K562 (cell line): ENCODE results near the gene NCOA4. TPM values are rescaled to one million over a fixed set of nuclear protein-coding genes. Genes with fewer than 3 reads are reported as not detected.

Experiments
- ATAC-seq: fragments of 200-7000 bp; cut with Tn5 transposase; 3 replicates; pipeline ENCODE4 v1.9.1; 2020; ENCODE audit warnings: moderate library complexity
- BruUV-seq: library from RNA; stranded (reverse); fragments of 400-500 nt; replicated peaks from 2 replicates; lab custom pipeline; 2021; lab: Mats Ljungman, UMichigan
- CTCF ChIA-PET: fragments of 300-600 bp; formaldehyde crosslinking; extraction: SDS; loops from one replicate; lab custom pipeline; 2021; ENCODE audit warnings: low intra/inter-chr PET ratio; lab: Yijun Ruan, JAX
- POLR2A ChIA-PET: fragments of 300-600, 350-650 bp; sonication (Branson Sonifier 250); formaldehyde crosslinking; extraction: SDS; loops from one replicate; lab custom pipeline; 2021; ENCODE audit warnings: antibody characterized with exemption, inconsistent platforms; lab: Yijun Ruan, JAX
- DNase-seq, 4 experiments: peaks; one replicate each; pipeline versions ENCODE4 v3.0.0 to v3.0.0-alpha.2; 2011 to 2018; ENCODE audit warnings: low spot score in 3 of 4, mixed read lengths in 3 of 4; ENCODE audit errors: extremely low read depth in 1 of 4
- FAIRE-seq: peaks from 2 replicates; lab custom pipeline; 2011; peaks lifted over from hg19 to GRCh38; lab: Jason Lieb, UNC
- H2AFZ ChIP-seq: 2 replicates; pipeline ENCODE4 v1.6.0; 2011; ENCODE audit warnings: low read depth, low read length, control low read depth, inconsistent platforms
- H3K27ac ChIP-seq: fragments of 200-600 bp; 3 replicates; pipeline ENCODE4 v1.8.0; 2011; ENCODE audit warnings: low read depth, mild to moderate bottlenecking, control low read depth, inconsistent platforms, low read length, moderate library complexity, mixed read lengths; ENCODE audit errors: extremely low read depth
- H3K27me3 ChIP-seq, 2 experiments: fragments of 300-600 bp in 1 of 2; 2 replicates in 1 of 2; 3 replicates in 1 of 2; pipeline versions ENCODE4 v1.6.0 to v1.8.0; 2011; ENCODE audit warnings: inconsistent platforms in 2 of 2, low read length in 2 of 2, mild to moderate bottlenecking in 1 of 2, mixed read lengths in 1 of 2, moderate library complexity in 1 of 2; ENCODE audit not compliant: control insufficient read depth in 2 of 2, insufficient read depth in 2 of 2
- H3K36me3 ChIP-seq: fragments of 300-600 bp; 3 replicates; pipeline ENCODE4 v1.8.0; 2011; ENCODE audit warnings: mild to moderate bottlenecking, low read length, inconsistent platforms; ENCODE audit not compliant: control insufficient read depth, insufficient read depth
- H3K4me1 ChIP-seq, 2 experiments: fragments of 200-600 bp in 1 of 2; replicated peaks in 1 of 2; 2 replicates in 1 of 2; 3 replicates in 1 of 2; pipeline versions ENCODE4 v1.5.1 to v1.8.0; 2011; ENCODE audit warnings: inconsistent platforms in 2 of 2, low read length in 2 of 2, mild to moderate bottlenecking in 1 of 2, mixed read lengths in 1 of 2, moderate library complexity in 1 of 2; ENCODE audit not compliant: control insufficient read depth in 2 of 2, insufficient read depth in 2 of 2
- H3K4me2 ChIP-seq: 2 replicates; pipeline ENCODE4 v1.6.1; 2011; ENCODE audit warnings: low read length, control low read depth, inconsistent platforms, mixed read lengths; ENCODE audit not compliant: insufficient read depth
- H3K4me3 ChIP-seq: fragments of 200-600 bp; sonication (generic), shearing (Covaris generic); 2 replicates; pipeline ENCODE4 v1.5.1; 2016; ENCODE audit warnings: control low read depth, inconsistent platforms
- H3K79me2 ChIP-seq: fragments of 200-600 bp; 3 replicates; pipeline ENCODE4 v1.8.0; 2011; ENCODE audit warnings: low read length, inconsistent platforms; ENCODE audit not compliant: control insufficient read depth, insufficient read depth
- H3K9ac ChIP-seq, 2 experiments: 2 replicates each; pipeline versions ENCODE4 v1.6.0 to v1.6.1; 2011; ENCODE audit warnings: low read depth in 2 of 2, low read length in 2 of 2, control low read depth in 1 of 2, inconsistent platforms in 1 of 2, mild to moderate bottlenecking in 1 of 2, mixed read lengths in 1 of 2; ENCODE audit not compliant: insufficient read depth in 1 of 2
- H3K9me1 ChIP-seq: one replicate; pipeline ENCODE4 v1.6.0; 2011; ENCODE audit warnings: inconsistent platforms, mild to moderate bottlenecking, low read length, moderate library complexity; ENCODE audit not compliant: control insufficient read depth, insufficient read depth
- H3K9me3 ChIP-seq: replicated peaks from 2 replicates; pipeline ENCODE4 v1.5.1; 2011; ENCODE audit warnings: low read depth, low read length, inconsistent platforms; ENCODE audit not compliant: control insufficient read depth, insufficient read depth
- H4K20me1 ChIP-seq: replicated peaks from 2 replicates; pipeline ENCODE4 v1.6.1; 2011; ENCODE audit warnings: low read length, inconsistent platforms, mixed read lengths; ENCODE audit not compliant: control insufficient read depth, insufficient read depth
- ATF3 ChIP-seq, 2 experiments: fragments of 450-650 bp in 1 of 2; sonication (generic) in 1 of 2; formaldehyde crosslinking in 1 of 2; IDR thresholded peaks in 1 of 2; conservative IDR thresholded peaks in 1 of 2; 2 replicates each; pipeline versions ENCODE4 v1.6.1 to v1.8.1; 2016 to 2023; ENCODE audit warnings: mild to moderate bottlenecking in 2 of 2, moderate library complexity in 2 of 2, inconsistent platforms in 1 of 2, missing genetic modification reagents in 1 of 2
- ELF1 ChIP-seq: fragments of 200-800 bp; sonication (Bioruptor generic); IDR thresholded peaks from 2 replicates; pipeline ENCODE4 v1.6.1; 2016; ENCODE audit warnings: missing genetic modification characterization, missing compliant biosample characterization
- GABPB1 ChIP-seq: sonication (generic); formaldehyde crosslinking; IDR thresholded peaks from 2 replicates; pipeline ENCODE4 v1.8.0; 2022; ENCODE audit warnings: mild to moderate bottlenecking, missing genetic modification reagents
- JUND ChIP-seq, 2 experiments: IDR thresholded peaks; 2 replicates in 1 of 2; 3 replicates in 1 of 2; pipeline ENCODE4 v1.6.1; 2011; ENCODE audit warnings: borderline replicate concordance in 2 of 2, low read depth in 2 of 2, low read length in 2 of 2, improper control_type of control experiment in 1 of 2, missing biosample characterization in 1 of 2, missing genetic modification characterization in 1 of 2, missing genetic modification reagents in 1 of 2
- MGA ChIP-seq: fragments of 450-650 bp; IDR thresholded peaks from 2 replicates; pipeline ENCODE4 v1.6.1; 2016; ENCODE audit warnings: mild to moderate bottlenecking, moderate library complexity
- MYC ChIP-seq, 2 experiments: fragments of 250-450 bp in 1 of 2; sonication (Bioruptor Pico) in 1 of 2; IDR thresholded peaks; 2 replicates each; pipeline versions ENCODE4 v1.5.1 to v1.6.1; 2012 to 2021; ENCODE audit warnings: low read depth in 2 of 2, borderline replicate concordance in 1 of 2, improper control_type of control experiment in 1 of 2, low read length in 1 of 2, mild to moderate bottlenecking in 1 of 2, moderate library complexity in 1 of 2
- SRF ChIP-seq, 2 experiments: fragments of 250-450, 450-650 bp in 1 of 2; sonication (Bioruptor Pico) in 1 of 2; sonication (generic) in 1 of 2; formaldehyde crosslinking; IDR thresholded peaks; 2 replicates each; pipeline versions ENCODE4 v1.5.0 to v1.5.1; 2020 to 2022; ENCODE audit warnings: mild to moderate bottlenecking in 1 of 2, missing genetic modification reagents in 1 of 2
- TAL1 ChIP-seq: fragments of 450-650 bp; IDR thresholded peaks from 2 replicates; pipeline ENCODE4 v1.6.1; 2016; ENCODE audit warnings: mild to moderate bottlenecking
- in situ Hi-C: fragments of 300-500 bp; cut with MboI; formaldehyde crosslinking; loops from 4 replicates; pipeline ENCODE4 v1.15.0; 2018; ENCODE audit warnings: inconsistent platforms, mixed read lengths
- intact Hi-C: fragments of 100-400 bp; cut with micrococcal nuclease; formaldehyde crosslinking; loops from 2 replicates; pipeline ENCODE4 v1.14.2; 2022
- polyA plus RNA-seq, 8 experiments: library from polyadenylated mRNA; depleted of rRNA in 4 of 8; stranded (reverse) in 5 of 8; unstranded in 3 of 8; fragments of >200 nt; fragmentation: Nextera tagmentation in 2 of 8; fragmentation: Illumina TruSeq in 1 of 8; extraction: Ambion mirVana in 2 of 8; extraction: Trizol in 1 of 8; gene quantifications; 2 replicates each; pipeline versions ENCODE4 v1.2.1 to v1.2.3, GENCODE V29; 2011 to 2014; ENCODE audit warnings: inconsistent platforms in 1 of 8, missing spikeins in 1 of 8
- total RNA-seq, 7 experiments: library from RNA; depleted of rRNA in 6 of 7; stranded (reverse); fragments of >200 nt in 6 of 7; fragmentation: Illumina TruSeq in 2 of 7; extraction: Trizol in 2 of 7; gene quantifications; 2 replicates each; pipeline versions ENCODE4 v1.2.1 to v1.2.3, GENCODE V29; 2011 to 2021; ENCODE audit warnings: low replicate concordance in 1 of 7

The NCOA4 gene
- total and polyA plus RNA-seq, 9 of the 15 experiments (the other 6 are each of a cell fraction or from before 2014, with no cell fraction given) = 89.8 to 283 (median 181) TPM

GRCh38 chr10:46033602-46034011 lies 3.2 kb upstream of the NCOA4 start:
- Histone ChIP-seq H3K27ac (peak overlapping the region; percentile 7; the same call in 1 of the 3 replicates), H3K36me3 (no peaks in the 10 kb centered on the region), H3K9me3 (no peaks in the 10 kb centered on the region), H3K9ac (peak overlapping the region in 1 of 2 experiments; percentile 39; a peak in 1 of 4 replicates), H3K4me2 (no peak overlapping the region), H3K4me1 (peaks cover 28 to 36% of the 10 kb centered on the region in 2 experiments), H3K27me3 (no peaks in the 10 kb centered on the region), H3K79me2 (peaks cover 19% of the 10 kb centered on the region), H3K9me1 (no peaks in the 10 kb centered on the region), H3K4me3 (no peak overlapping the region), H4K20me1 (no peaks in the 10 kb centered on the region), H2AFZ (peak overlapping the region; percentile 77)
- ChIA-PET CTCF (no interaction called here), POLR2A (interaction anchor here (0.7 to 1.1 kb wide), 4 partner anchors 9 to 27 kb away, joined by 4 to 6 read pairs (median 4); no protein-coding TSS in a partner anchor)
- intact Hi-C loops (no loop called here), in situ Hi-C loops (no loop called here)
- BruUV-seq = no TSS peak
- peak in 1 of 4 experiments; percentile 32 for DNase-seq
- FAIRE-seq = no peak
- ATAC-seq = no peak
- TF ChIP-seq JUND (IDR thresholded peaks at IDR 0.05; ENCODE audit: borderline replicate concordance, low read depth, low read length) (no peak), JUND (tag; IDR thresholded peaks at IDR 0.05; ENCODE audit: borderline replicate concordance, low read depth, low read length) (0 out of 3 replicates have a peak, but pooled peaks have one; percentile 25), MYC (IDR thresholded peaks at IDR 0.05; ENCODE audit: low read depth, low read length) (no peak), MYC (CRISPR knock-in tag; IDR thresholded peaks at IDR 0.05; ENCODE audit: borderline replicate concordance, low read depth) (peak; percentile 34; the same call in 1 of the 2 replicates), ATF3 (IDR thresholded peaks at IDR 0.05) (0 out of 2 replicates have a peak, but pooled peaks have one; percentile 42), ATF3 (CRISPR knock-in tag; conservative IDR thresholded peaks at IDR 0.05) (no peak), GABPB1 (no peak), SRF (CRISPR knock-in tag; IDR thresholded peaks at IDR 0.05) (no peak), MGA (no peak), TAL1 (no peak), ELF1 (tag) (peak; percentile 36; the same call in 1 of the 2 replicates)
